Liver (tissue), 3 donors: ENCODE measurements around the gene NFATC1.

ENCODE experiments used
- CTCF ChIP-seq: fragments of 150-350 bp; IDR thresholded peaks from 2 replicates; pipeline ENCODE4 v1.5.1; 2017; ENCODE audit warnings: improper control_type of control experiment, low read depth, low read length; ENCODE audit not compliant: missing input control
- EGR1 ChIP-seq, 2 donors: IDR thresholded peaks; 2 replicates each; pipeline ENCODE4 v1.6.1; 2016 to 2018; ENCODE audit warnings: antibody characterized with exemption in 2 of 2, low read depth in 2 of 2
- FOXA2 ChIP-seq: IDR thresholded peaks from 2 replicates; pipeline ENCODE4 v1.6.1; 2016; ENCODE audit warnings: antibody characterized with exemption
- GABPA ChIP-seq, 2 donors: IDR thresholded peaks in 1 of 2; conservative IDR thresholded peaks in 1 of 2; 2 replicates each; pipeline ENCODE4 v1.6.1; 2016; ENCODE audit warnings: antibody characterized with exemption in 2 of 2, mild to moderate bottlenecking in 1 of 2, moderate library complexity in 1 of 2
- HNF4A ChIP-seq, 2 donors: conservative IDR thresholded peaks; 2 replicates each; pipeline ENCODE4 v1.6.1; 2016; ENCODE audit warnings: antibody characterized with exemption in 2 of 2, mild to moderate bottlenecking in 2 of 2
- JUND ChIP-seq, 2 donors: IDR thresholded peaks; 2 replicates each; pipeline ENCODE4 v1.6.1; 2016; ENCODE audit warnings: antibody characterized with exemption in 2 of 2
- RAD21 ChIP-seq, 2 donors: IDR thresholded peaks; 2 replicates each; pipeline ENCODE4 v1.6.1; 2016; ENCODE audit warnings: antibody characterized with exemption in 2 of 2, mild to moderate bottlenecking in 2 of 2
- RXRA ChIP-seq, 2 donors: IDR thresholded peaks; 2 replicates each; pipeline ENCODE4 v1.6.1; 2017 to 2018; ENCODE audit warnings: antibody characterized with exemption in 2 of 2, mild to moderate bottlenecking in 1 of 2
- SP1 ChIP-seq: IDR thresholded peaks from 2 replicates; pipeline ENCODE4 v1.6.1; 2018; ENCODE audit warnings: antibody characterized with exemption, mild to moderate bottlenecking
- TAF1 ChIP-seq: conservative IDR thresholded peaks from 2 replicates; pipeline ENCODE4 v1.6.1; 2016; ENCODE audit warnings: antibody characterized with exemption, mild to moderate bottlenecking
- YY1 ChIP-seq: IDR thresholded peaks from 2 replicates; pipeline ENCODE4 v1.6.1; 2016; ENCODE audit warnings: antibody characterized with exemption, mild to moderate bottlenecking
- TF ChIP-seq, protein P1 (sequence below): IDR thresholded peaks from 2 replicates; pipeline ENCODE4 v1.6.1; 2016; ENCODE audit warnings: antibody characterized with exemption
- TF ChIP-seq, protein P2 (sequence below): IDR thresholded peaks from 2 replicates; pipeline ENCODE4 v1.6.1; 2016; ENCODE audit warnings: antibody characterized with exemption, mild to moderate bottlenecking
- donor health status: healthy.
- donor health status: healthy.

DNA sequence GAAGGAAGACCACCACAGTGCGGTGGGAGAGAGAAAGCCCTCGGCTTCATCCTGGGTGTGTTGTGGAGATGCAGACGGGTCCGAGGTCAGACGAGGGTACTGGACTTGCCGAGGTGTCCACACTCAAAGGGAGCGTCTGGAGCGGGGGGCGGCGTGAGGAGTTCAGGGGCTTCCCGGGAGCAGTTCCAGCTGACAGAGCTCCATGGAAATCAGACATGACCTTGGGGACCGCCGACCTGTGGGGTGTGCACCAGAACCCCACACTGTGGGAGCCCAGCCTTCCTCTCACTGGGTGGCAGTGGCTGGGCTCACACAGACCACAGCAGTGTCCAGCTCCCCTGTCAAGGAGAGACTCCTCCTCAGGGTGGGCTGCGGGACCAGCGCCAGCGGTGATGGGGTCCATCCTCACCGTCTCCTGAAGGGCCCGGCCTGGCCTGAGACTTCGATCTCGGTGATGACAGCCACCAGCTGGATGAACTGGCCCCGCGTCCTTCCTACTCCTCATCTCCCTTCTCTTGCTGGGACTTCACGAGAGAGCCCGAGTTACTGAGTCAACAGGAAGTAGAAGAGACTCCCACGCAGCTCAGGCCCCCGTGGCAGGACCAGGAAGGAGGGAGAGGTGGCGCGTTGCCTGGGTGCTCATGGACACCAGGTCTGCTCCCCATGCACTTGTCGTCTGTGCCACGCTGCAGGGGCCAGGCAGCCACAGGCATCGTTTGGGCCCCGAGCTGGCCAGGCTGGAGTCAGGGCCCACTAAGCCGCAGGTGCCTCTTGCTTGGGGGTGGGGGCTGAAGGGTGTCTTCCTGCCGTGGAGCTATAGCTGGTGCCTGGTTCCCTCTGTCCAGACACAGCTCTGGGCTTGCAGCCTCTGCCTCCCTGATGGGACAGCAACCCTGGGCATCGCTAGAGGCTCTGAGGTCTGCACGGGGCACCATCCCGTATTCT lies 182.0 kb downstream of the NFATC1 start:
- TF ChIP-seq CTCF (no peak), RAD21 (IDR thresholded peaks at IDR 0.05) (no peak), JUND (IDR thresholded peaks at IDR 0.05) (no peak), TAF1 (no peak), YY1 (no peak), RXRA (IDR thresholded peaks at IDR 0.05) (no peak), FOXA2 (no peak), EGR1 (IDR thresholded peaks at IDR 0.05; ENCODE audit: low read depth in 2 of 2) (no peak), GABPA (IDR thresholded peaks at IDR 0.05 in 1 of 2, conservative IDR thresholded peaks at IDR 0.05 in 1 of 2) (no peak), SP1 (no peak), HNF4A (conservative IDR thresholded peaks at IDR 0.05) (no peak)
- TF ChIP-seq, protein P1, sequence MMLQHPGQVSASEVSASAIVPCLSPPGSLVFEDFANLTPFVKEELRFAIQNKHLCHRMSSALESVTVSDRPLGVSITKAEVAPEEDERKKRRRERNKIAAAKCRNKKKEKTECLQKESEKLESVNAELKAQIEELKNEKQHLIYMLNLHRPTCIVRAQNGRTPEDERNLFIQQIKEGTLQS: no peak
- TF ChIP-seq, protein P2, sequence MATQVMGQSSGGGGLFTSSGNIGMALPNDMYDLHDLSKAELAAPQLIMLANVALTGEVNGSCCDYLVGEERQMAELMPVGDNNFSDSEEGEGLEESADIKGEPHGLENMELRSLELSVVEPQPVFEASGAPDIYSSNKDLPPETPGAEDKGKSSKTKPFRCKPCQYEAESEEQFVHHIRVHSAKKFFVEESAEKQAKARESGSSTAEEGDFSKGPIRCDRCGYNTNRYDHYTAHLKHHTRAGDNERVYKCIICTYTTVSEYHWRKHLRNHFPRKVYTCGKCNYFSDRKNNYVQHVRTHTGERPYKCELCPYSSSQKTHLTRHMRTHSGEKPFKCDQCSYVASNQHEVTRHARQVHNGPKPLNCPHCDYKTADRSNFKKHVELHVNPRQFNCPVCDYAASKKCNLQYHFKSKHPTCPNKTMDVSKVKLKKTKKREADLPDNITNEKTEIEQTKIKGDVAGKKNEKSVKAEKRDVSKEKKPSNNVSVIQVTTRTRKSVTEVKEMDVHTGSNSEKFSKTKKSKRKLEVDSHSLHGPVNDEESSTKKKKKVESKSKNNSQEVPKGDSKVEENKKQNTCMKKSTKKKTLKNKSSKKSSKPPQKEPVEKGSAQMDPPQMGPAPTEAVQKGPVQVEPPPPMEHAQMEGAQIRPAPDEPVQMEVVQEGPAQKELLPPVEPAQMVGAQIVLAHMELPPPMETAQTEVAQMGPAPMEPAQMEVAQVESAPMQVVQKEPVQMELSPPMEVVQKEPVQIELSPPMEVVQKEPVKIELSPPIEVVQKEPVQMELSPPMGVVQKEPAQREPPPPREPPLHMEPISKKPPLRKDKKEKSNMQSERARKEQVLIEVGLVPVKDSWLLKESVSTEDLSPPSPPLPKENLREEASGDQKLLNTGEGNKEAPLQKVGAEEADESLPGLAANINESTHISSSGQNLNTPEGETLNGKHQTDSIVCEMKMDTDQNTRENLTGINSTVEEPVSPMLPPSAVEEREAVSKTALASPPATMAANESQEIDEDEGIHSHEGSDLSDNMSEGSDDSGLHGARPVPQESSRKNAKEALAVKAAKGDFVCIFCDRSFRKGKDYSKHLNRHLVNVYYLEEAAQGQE: no peak
